ENCODE results near the gene RGS13.
A peak's percentile ranks its signal among the peaks of the same experiment; 100 is the strongest.
"Not testable (repeated sequence)": the region's sequence is repeated elsewhere in the genome, so short reads cannot be mapped to it uniquely, and the experiment has no call there.

The RGS13 gene

DNA sequence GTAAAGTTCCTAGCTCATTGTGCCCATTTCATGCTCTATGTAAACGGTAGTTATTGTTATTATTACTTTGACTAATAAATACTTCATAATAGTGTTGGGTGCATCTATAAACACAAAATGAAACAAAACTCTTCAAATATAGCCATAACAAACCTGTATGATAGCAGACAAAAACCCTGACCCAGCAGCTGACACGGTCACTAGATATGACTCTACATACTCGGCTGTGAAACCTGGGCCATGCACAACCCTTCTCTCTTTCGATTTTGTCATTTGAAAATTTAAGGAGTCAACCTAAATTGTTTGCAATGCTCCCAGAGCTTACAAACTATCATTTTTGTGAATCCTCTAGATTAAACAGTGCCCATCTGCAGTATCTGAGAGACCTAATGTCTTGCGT, 8.0 kb upstream of the RGS13 start:
- no peak for DNase-seq

DNA sequence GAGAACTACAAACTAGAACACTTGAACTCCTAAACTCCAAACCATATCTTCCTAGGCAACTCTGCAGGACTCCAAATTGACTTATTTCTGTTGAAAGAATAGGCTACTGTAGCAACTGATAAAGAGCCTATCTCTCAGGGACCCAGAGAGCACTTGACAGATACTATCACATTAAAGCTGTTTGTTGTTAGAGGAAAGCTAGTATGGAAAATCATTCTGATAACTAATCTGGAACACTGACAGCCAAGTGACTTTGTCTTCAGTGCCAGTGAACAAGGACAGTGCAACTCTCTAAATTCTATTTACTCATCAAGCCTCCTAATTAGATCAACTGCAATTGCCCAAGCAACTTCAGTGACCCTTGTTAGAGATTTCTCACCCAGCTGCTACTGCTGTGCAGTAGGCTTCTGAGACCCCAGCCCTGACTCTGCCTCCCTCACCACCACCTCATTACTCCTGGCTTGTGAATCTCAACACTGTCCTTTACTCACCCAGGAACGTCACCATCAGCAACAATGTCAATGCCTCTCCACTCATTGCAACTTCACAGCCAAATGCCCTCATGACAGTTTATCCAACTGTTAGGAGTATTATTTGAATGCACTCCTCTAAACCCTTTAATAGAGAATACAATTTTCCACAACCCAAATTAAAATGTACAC, 7.4 kb upstream of the RGS13 start:
- peak; percentile 83 for DNase-seq

DNA sequence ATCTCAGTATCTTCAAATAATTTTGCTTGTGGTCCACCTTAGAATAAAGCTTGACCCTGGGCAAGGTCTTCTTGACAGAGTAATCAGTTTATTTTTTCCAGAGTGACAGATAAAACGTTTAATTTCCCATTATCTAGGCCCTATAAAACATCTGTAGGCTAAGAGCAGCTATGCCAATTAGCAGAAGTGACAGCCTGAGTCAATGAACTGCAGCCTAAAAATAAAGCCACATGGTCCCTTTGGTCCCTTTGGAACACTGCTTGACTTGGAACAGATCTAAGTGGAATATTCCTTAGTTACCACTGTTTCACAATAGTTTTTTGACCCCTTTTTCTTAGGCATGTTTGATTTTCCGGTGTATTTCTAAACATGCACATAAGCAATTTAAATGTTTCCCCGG, 6.3 kb upstream of the RGS13 start:
- DNase-seq, result peak; percentile 31

DNA sequence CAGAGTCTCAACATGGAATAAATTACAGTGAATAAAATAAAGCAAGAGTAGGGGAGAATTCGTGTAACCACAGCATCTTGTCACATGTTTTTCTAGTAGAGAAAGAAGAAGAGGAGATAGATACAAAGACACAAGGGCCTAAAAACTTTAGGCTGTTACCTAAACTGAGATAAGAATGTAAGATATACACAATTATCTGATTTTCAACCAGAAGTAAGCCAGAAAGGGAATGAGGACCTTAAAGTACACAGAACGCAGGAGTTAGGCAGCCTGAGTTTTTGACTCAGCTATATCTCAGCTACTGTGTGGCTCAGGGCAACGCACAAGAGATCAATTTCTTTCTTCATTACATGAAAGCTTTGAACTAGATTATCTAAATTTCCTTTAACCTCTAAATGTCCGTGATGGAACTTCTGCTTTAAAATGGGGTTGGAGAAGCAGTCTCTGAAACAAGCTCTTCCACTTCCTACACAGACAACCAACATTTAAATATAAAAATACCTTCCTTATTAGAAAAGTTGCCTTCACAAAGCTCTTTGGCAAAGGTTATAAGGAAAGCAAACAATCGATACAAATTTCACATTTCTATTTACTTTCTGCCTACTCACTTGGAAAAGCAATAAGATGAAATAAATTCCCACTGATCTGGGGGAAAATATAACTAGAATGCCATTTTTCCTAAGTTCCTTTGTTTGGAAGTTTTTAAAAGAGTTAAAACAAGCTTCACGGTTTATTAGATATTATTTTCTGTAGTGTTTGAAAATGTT, 5.2 kb upstream of the RGS13 start:
- no peak for DNase-seq

DNA sequence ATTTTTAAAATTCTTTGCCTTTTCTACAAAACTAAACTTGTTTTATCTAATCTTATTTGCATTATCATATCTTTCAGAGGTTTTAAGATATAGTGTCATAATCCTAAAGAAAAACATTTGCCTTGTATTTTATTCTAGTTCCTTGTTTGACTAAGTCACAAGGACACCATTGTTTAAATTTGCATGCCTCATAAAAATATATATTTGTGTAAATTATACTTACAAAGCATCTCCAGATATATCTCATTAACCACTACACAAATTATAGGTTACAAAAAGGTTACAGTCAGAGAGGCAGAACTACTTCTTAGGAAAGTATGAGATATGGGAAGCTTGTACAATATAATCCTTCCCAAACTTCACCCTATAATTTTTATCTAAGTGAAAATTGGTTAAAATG, 4.2 kb upstream of the RGS13 start:
- no peak for DNase-seq

DNA sequence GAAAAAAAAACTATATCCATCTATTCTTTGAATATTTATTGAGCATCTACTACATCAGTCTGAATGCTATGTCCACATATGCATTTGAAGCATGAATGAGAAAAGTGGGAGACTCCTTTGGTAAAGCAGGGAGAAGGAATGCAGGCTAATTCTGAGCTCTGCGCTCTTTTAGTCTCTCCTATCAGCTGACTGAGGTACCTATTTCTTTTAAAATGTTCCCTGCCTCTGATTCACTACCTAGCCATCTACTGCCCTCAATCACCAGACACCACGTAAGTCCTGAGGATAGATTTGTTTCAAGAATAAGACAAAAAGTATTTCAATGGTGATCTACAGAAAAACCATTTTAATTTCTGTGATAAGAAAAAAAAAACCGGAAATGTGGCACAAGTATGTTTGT, 3.8 kb upstream of the RGS13 start:
- DNase-seq, result no peak

DNA sequence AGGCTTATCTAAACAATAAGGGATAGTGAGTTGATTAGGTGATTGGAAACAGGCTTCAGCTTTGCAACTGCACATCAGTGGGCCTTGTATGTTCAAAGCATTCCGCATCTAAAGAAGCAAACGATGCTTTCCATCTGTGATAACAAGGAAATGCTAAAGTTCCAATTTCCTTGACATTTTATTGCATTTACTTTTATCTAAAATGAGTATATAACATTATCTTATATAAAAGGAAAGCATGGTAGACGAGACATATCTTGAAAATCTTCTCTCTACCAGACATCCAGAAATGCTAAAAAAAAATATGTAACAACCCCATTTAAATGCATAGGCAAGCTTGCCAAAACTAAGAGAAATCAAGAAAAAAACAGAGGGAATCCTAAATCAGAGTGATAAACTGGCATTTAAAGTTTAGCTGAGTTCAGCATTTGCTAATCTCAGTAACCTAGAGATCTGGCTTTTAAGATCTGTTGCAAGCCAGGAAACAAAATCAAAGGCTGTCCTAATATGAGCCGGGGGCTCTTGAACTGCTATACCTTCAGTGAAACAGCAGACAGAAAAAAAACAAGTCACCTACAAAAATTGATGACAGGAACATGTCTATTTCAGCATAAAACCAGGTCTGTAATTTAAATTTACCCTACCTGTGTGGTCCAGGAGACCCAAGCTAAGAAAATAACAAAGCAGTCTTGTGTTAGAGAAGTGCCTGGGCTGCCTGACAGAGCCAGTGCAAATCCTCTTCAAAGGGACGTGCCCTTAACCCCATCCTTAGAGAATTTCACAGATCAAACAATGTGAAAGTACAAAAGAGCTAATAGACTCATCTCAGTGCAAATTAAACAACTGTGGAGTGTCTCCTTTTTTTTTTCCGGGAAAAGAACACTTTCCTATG, 3.1 kb upstream of the RGS13 start:
- DNase-seq, result no peak

DNA sequence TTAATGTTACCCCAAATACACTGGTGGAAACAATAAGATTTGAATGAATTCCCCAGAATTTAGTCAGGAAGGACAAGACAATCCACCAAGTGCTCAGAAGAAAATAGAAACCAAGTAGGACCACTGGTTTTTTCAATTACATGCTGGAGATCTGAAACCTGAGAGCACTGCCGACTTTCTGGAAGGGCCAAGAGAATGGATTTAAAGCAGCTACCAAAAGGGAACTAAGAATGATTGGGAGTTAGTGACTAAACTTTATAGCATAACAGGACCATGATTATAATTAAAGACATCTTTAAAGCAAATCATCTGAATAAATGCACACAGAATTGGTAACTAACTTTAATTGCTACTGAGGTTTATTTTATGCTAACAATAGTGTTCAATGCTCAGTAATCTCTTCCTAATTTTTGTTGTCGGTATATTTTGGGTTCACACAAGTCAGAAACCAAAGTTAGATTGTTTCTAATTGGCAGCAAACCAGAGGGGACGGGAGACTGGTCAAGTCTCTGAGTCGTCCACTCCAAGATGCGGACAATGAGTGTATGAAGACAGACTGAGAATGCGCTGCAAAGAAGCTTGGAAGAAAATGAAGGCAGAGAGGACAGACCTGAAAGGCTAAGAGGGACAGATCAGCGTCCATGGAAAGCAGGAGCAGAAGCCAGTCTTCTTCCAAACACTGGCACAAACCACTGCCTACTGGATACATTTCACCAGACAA, 2.3 kb upstream of the RGS13 start:
- DNase-seq, result no peak

DNA sequence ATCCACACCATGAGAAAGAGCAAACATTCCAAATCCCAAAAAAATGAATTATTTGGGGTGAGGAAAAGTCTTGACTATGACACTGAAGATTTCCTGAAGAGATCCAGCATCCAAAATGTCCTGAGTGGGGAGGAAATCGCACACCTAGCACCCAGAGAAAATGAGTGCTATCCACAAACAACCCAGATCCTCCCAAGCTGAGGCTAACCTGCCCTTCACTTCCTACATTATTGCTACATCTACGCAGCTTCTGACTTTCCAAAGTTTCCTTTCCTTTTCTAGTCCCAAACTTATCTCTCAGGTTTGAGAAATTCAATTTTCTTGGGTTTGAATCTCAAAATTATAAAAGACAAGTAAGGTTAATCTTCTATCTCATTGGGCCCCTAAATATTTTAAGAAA, 906 bp upstream of the RGS13 start:
- DNase-seq, result no peak

DNA sequence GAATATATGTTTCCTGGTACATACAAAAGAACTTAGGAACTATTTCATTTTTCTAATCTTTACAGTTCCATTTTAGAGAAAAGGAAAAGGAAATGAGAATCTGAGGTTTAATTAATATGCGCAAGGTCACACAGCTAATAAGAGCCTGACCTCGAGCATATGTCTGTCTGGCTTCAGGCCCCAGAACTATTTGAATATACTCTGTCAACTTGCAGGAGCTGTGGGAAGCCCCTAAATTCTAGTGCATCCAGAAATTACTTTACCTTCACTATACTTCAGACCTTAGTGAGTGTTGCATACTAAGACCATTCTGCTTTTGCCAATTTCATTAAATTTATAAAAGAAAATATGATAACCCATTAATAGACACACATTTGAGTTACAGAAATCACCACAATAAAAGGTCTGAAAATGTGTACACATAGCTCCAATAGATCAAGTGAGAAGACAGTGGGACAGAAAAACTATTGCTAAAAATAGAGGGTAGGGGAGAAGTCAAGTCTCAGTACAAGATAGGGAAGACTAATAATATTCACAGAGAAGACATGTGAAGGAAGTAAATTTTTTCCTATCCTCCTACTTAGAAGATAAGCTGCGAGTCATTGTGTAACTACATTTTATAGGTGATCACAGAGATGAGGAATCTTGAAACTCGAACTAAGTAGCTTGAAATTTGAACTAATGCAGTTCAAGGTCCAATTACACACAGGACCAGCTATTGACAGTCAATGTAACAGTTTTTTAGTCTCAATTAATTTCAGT, 3.8 kb downstream of the RGS13 start:
- DNase-seq, result no peak

DNA sequence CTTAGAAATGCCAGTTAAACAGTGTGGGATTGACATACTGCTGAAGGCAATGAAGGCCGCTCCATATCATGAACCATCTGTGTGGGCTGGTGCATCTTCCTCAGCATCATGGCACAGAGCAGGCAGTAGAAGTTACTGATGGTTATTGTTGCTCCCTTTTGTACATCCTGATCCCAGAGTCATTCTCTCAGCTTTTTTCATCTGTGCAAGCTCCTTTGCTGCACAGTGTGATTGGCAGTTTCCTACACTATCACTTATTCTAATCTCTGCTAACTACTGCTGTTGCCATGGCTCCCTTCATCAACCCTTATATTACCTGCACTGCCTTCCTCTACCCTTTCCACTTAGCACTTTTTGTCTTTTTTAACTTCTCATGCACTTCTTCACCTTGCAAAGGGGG, 16.2 kb downstream of the RGS13 start:
- no peak for DNase-seq

DNA sequence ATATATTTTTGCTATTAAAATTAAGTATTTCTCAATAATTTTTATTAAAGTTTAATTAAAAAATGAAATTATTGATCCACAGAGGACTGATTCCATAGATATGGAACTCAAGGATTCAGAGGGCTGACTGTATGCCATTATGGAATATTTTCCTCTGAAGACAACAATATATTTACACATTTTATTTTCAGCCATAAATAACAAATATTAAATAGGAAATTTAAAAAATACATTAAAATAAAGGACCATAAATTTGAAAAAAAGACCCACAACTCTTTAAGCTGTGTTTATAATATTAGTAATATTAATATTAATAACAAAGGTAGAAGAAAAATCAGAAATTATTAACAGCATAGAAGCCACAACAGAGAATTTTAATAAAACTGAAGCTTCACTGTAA, 18.2 kb downstream of the RGS13 start:
- no peak for DNase-seq

DNA sequence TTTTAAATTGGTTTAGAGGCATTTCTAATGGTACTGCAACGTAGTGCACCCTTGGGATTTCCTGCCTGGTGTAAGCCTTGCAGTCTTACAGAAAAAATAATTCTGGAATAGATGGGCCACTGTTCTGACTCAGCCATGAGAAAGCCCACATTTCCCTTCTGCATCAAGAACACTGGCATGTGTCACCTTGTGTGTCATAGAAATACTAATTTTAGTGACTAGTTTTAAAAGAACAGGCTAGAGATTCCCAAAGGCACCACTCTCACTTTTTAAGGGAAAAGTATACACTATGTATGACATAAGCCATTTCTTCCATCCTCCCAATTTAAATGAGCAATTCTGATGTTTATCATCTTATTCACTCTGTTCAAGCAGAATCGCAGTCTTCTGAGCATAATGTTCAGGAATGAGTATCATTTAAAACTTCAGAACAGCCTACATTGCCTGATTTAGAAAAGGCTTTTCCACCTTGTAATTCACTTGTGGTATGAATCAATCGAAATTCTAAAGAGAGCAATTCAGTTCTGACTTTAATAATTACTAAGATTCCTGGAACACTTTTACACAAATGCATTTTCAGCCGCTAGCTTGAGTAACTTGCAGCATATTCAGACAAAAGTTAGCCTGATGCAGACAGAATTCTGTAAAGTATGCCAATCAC, 18.8 kb downstream of the RGS13 start:
- DNase-seq, result peak; percentile 15

DNA sequence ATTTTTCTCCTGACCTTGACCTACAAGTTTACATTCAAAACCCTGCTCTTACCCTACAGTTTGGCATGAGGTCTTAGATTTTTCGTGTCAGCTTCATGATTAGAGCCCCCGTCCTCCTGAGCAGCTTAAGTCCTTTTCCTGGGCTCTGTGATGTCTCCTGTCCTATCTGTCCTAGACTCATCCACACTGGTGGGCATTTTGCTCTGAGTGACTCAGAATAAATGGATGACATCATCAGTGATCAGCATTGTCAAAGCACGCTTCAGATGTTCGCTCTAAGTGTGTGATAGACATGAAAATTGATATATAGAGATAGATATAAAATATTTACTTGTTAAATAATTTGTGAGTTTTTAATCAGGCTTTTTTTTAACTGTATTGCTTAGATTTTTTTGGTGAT, 21.8 kb downstream of the RGS13 start:
- no peak for DNase-seq

DNA sequence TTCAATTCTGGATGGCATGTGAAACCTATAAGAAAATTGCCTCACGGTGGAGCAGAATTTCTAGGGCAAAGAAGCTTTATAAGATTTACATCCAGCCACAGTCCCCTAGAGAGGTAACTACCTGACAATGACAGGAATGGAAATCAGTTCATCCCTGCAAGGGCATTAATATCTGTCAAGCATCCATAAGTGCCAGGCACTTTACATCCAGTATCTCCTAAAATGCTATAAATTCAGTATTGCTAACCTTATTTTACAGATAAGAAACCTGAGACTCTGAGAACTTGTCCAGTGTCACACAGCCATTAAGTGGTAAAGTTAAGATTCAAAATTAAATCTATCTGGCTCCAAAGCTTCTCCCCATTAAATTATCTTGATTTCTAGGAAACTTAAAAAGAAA, 22.3 kb downstream of the RGS13 start:
- DNase-seq, result no peak

DNA sequence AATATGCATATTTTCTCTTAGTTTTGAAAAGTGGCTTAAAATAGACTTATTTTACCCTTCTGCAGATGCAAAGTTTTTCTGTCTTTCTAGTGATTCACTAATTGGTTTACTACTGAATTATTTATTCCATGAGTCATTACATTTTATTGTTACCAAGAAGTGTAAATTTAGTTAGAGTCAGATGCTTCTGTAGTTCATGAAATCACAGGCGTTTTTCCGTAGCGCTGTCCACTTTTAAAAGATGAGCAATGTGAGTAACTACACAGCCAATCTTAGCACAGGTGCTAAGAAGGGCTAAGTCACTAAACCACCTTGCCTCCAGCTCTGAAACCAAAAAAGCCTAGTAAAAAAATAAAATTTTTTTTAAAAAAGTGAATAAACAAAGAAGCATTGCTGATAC, 24.7 kb downstream of the RGS13 start:
- DNase-seq, result no peak

DNA sequence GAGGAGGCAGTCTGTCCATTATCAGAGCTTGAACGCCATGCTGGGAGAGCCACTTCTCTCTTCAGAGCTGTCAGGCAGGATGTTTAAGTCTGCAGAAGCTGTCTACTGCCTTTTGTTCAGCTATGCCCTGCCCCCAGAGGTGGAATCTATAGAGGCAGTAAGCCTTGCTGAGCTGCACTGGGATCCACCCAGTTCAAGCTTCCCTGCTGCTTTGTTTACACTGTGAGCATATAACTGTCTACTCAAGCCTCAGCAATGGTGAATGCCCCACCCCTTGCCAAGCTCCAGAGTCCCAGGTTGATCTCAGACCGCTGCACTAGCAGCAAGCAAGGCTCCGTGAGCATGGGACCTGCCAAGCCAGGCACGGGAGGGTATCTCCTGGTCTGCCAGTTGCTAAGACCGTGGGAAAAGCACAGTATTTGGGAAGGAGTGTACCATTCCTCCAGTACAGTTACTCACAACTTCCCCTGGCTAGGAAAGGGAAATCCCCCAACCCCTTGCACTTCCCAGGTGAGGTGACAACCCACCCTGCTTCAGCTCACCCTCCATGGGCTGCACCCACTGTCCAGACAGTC, 32.5 kb downstream of the RGS13 start:
- DNase-seq, result no peak

DNA sequence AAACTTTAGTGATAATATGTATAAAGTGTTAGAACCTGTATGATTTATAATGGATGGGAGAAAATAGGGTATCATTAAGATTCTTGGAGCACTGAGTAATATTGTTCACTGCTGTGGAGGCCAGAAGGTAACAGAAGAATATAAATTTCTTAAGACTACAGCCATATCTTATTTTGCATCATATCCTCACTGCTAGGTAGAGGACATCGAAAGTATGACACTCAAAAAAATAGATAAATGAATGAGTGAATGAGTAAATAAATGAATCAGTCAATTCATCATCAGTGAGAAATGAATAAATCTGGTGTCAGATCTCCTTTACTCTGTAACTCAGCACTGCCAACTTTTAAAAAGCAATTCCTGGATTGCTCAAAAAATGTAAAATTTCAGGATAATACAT, 33.2 kb downstream of the RGS13 start:
- DNase-seq, result no peak

DNA sequence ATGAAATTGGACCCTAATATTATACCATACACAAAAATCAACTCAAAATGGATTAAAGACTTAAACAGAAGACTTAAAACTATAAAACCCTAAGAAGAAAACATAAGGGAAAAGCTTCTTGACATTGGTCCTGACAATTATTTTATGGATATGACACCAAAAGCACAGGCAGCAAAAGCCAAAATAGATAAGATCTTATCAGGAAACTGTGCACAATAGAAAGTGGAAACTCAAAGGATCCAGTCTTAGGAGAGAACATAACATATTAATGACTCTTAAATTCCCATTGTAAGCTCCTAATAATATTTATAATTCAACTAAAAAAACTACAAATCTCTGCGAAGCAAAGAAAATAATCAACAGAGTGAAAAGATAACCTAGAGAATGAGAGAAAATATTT, 39.8 kb downstream of the RGS13 start:
- DNase-seq, result no peak

DNA sequence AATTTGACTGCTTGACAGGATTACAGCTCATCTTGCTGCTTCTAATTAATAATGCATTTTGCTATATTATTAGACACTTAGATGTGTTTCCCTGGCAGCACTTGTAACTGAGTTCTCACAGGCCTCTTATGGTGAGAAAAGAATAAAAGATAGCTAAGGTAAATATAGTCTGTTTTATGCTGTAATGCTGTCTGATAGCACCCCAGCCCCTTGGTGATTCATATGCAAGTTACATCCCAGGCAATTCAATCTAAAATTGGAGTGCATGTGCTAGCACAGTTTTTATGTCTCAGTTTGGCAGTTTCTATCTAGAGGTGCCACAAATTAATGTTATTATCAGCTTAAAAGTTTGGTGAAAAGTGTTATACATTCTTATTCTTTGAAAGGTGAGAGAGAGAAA, 42.2 kb downstream of the RGS13 start:
- DNase-seq, result no peak

DNA sequence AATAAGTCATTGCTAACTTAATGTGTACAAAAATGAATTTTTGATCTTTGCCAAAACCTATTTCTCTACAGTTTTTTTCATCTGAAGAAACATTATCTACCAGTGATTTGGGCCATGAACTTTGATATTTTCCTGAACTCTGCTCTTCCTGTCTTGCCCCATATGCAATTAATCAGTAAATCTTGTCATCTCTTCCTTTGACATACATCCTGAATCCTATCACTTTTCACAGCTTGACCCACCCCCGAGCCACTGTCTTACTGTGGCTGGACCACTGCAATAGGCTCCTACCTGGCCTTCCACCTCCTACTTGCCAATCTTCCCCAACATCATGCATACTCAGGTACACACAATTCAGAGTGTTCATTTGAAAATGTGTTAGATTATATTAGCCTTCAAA, 46.4 kb downstream of the RGS13 start:
- DNase-seq, result no peak

DNA sequence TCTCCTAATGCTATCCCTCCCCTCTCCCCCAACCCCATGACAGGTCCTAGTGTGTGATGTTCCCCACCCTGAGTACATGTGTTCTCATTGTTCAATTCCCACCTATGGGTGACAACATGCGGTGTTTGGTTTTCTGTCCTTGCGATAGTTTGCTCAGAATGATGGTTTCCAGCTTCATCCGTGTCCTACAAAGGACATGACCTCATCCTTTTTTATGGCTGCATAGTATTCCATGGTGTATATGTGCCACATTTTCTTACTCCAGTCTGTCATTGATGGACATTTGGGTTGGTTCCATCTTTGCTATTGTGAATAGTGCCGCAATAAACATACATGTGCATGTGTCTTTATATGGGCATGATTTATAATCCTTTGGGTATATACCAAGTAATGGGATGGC, 47.1 kb downstream of the RGS13 start:
- not testable (repeated sequence) for DNase-seq

Measured in NCI-H82 (cell line).